ENCODE data around the gene POLR2F.

Gene POLR2F

GRCh38 chr22:37998543-37998942 is 45.0 kb downstream of the POLR2F start:
- no peak for TF ChIP-seq CTCF (IDR thresholded peaks at IDR 0.05)
- H3K9me3 ChIP-seq = no peaks in the 10 kb centered on the region
- no peaks in the 10 kb centered on the region for H3K4me1 ChIP-seq (ENCODE audit: control insufficient read depth in 1 of 2, insufficient read depth in 1 of 2, low read depth in 1 of 2, low read length in 1 of 2)
- H3K36me3 ChIP-seq = no peaks in the 10 kb centered on the region
- no peak overlapping the region for H3K27ac ChIP-seq
- no peaks in the 10 kb centered on the region for H3K27me3 ChIP-seq
- no peak overlapping the region for H3K4me3 ChIP-seq (ENCODE audit: low read depth in 1 of 2, low read length in 1 of 2)

DNA sequence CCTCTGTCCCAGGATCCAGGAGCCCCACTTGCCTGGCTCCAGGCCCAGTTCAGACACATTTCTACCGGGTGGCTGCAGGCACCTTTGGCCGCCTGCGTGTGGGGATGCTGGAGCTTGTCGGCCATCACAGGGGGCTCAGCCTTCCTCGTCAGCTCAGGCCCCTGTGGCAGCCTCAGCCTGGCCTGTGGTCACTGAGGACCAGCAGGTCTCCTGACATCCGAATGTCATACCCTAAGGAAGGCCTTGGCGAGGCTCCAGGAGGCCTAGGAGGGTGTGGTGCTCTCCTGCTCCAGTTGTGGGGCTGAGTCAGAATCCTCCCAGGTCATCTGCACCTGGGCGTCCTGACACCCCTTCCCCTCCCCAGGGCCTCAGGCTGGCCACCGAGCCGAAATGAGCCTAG is 45.7 kb downstream of the POLR2F start:
- H3K4me3 ChIP-seq (ENCODE audit: low read depth in 1 of 2, low read length in 1 of 2) = no peak overlapping the region
- no peaks in the 10 kb centered on the region for H3K27me3 ChIP-seq
- H3K36me3 ChIP-seq = no peaks in the 10 kb centered on the region
- H3K4me1 ChIP-seq (ENCODE audit: control insufficient read depth in 1 of 2, insufficient read depth in 1 of 2, low read depth in 1 of 2, low read length in 1 of 2) = no peaks in the 10 kb centered on the region
- TF ChIP-seq CTCF (IDR thresholded peaks at IDR 0.05) = no peak
- no peaks in the 10 kb centered on the region for H3K9me3 ChIP-seq
- no peak overlapping the region for H3K27ac ChIP-seq

DNA sequence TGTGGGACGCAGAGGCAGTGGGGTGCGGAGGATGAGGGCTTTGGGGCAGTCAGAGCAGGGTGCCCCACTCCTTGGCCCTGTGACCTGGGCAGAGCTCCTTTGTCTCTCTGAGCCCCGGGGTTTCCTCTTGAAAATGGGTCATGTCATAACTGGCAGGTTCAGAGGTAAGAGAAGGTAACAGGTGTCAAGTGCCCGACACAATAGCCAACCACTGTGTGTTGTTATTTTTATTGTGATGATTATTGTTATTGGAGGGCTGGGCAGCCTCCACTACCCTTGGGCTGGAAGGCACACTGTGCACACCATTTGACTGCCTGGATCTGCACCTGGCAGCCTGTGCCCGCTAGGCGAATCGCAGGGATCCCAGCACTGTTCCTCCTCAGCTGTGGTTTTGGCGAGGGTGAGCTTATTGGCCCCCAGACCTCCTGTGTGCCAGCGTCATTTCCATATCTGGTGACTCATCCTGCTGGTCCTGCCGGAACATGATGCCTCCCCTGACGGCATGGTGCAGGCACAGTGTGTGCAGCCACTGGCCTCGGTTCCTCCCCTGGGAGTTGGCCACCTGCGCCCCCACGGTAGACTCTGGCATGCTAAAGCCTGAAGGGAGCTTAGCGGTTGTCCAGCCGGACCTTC is 46.3 kb downstream of the POLR2F start:
- Histone ChIP-seq H3K9me3 (no peaks in the 10 kb centered on the region), H3K27ac (no peak overlapping the region), H3K4me3 (ENCODE audit: low read depth in 1 of 2, low read length in 1 of 2) (no peak overlapping the region), H3K27me3 (no peaks in the 10 kb centered on the region), H3K4me1 (ENCODE audit: control insufficient read depth in 1 of 2, insufficient read depth in 1 of 2, low read depth in 1 of 2, low read length in 1 of 2) (no peaks in the 10 kb centered on the region), H3K36me3 (no peaks in the 10 kb centered on the region)
- no peak for TF ChIP-seq CTCF (IDR thresholded peaks at IDR 0.05)

GRCh38 chr22:38005943-38006342 is 52.4 kb downstream of the POLR2F start:
- H3K27me3 ChIP-seq = no peaks in the 10 kb centered on the region
- H3K4me1 ChIP-seq (ENCODE audit: control insufficient read depth in 1 of 2, insufficient read depth in 1 of 2, low read depth in 1 of 2, low read length in 1 of 2) = no peaks in the 10 kb centered on the region
- no peaks in the 10 kb centered on the region for H3K9me3 ChIP-seq
- no peaks in the 10 kb centered on the region for H3K36me3 ChIP-seq
- no peak overlapping the region for H3K27ac ChIP-seq
- TF ChIP-seq CTCF (IDR thresholded peaks at IDR 0.05) = no peak
- no peak overlapping the region for H3K4me3 ChIP-seq (ENCODE audit: low read depth in 1 of 2, low read length in 1 of 2)

- no peak for TF ChIP-seq CTCF (IDR thresholded peaks at IDR 0.05)
- Histone ChIP-seq H3K27ac (no peak overlapping the region), H3K4me1 (ENCODE audit: control insufficient read depth in 1 of 2, insufficient read depth in 1 of 2, low read depth in 1 of 2, low read length in 1 of 2) (no peaks in the 10 kb centered on the region), H3K9me3 (no peaks in the 10 kb centered on the region), H3K36me3 (no peaks in the 10 kb centered on the region), H3K4me3 (ENCODE audit: low read depth in 1 of 2, low read length in 1 of 2) (no peak overlapping the region), H3K27me3 (no peaks in the 10 kb centered on the region)
Measured at GRCh38 chr22:38006906-38007305, 53.4 kb downstream of the POLR2F start.
